GM23338 (cell line): ENCODE results near the gene BRICD5. TPM values are rescaled to one million over a fixed set of nuclear protein-coding genes. Genes with fewer than 3 reads are reported as not detected.

Experiments
- ATAC-seq: fragments of 200-7000 bp; cut with Tn5 transposase; 3 replicates; pipeline ENCODE4 v1.9.1; 2020
- DNase-seq: peaks from one replicate; pipeline ENCODE4 v3.0.0-alpha.2; 2015; ENCODE audit warnings: low spot score
- H2AFZ ChIP-seq: fragments of 200-600 bp; sonication (generic); 2 replicates; pipeline ENCODE4 v1.8.0; 2016; ENCODE audit warnings: antibody characterized with exemption, mild to moderate bottlenecking, moderate library complexity
- H3F3A ChIP-seq: fragments of 200-600 bp; sonication (generic); replicated peaks from 2 replicates; pipeline ENCODE4 v1.8.0; 2017; ENCODE audit warnings: antibody characterized with exemption, mixed run types, low read depth
- H3K27ac ChIP-seq: fragments of 200-600 bp; sonication (generic); 2 replicates; pipeline ENCODE4 v1.6.1; 2016; ENCODE audit warnings: low read depth
- H3K27me3 ChIP-seq: fragments of 200-600 bp; sonication (generic); 2 replicates; pipeline ENCODE4 v1.8.0; 2016; ENCODE audit warnings: mild to moderate bottlenecking, mixed run types, moderate library complexity; ENCODE audit not compliant: insufficient read depth
- H3K36me3 ChIP-seq: fragments of 200-600 bp; sonication (generic); 2 replicates; pipeline ENCODE4 v1.8.0; 2016; ENCODE audit warnings: mild to moderate bottlenecking; ENCODE audit not compliant: insufficient read depth
- H3K4me1 ChIP-seq: fragments of 200-600 bp; sonication (generic); 2 replicates; pipeline ENCODE4 v1.8.0; 2016; ENCODE audit warnings: mild to moderate bottlenecking, moderate library complexity; ENCODE audit not compliant: insufficient read depth
- H3K4me2 ChIP-seq: fragments of 200-600 bp; sonication (generic); 2 replicates; pipeline ENCODE4 v1.7.1; 2017; ENCODE audit warnings: mixed run types
- H3K4me3 ChIP-seq: fragments of 200-600 bp; sonication (generic); 2 replicates; pipeline ENCODE4 v1.6.1; 2016; ENCODE audit warnings: mixed run types
- H3K79me2 ChIP-seq: fragments of 200-600 bp; sonication (generic); replicated peaks from 2 replicates; pipeline ENCODE4 v1.8.0; 2017; ENCODE audit warnings: mild to moderate bottlenecking; ENCODE audit not compliant: insufficient read depth
- H3K9me2 ChIP-seq: fragments of 200-600 bp; sonication (generic); 2 replicates; pipeline ENCODE4 v1.8.0; 2017; ENCODE audit not compliant: insufficient read depth
- H4K20me1 ChIP-seq: fragments of 200-600 bp; sonication (generic); replicated peaks from 2 replicates; pipeline ENCODE4 v1.8.0; 2017; ENCODE audit warnings: mild to moderate bottlenecking; ENCODE audit not compliant: insufficient read depth
- H3K27ac Mint-ChIP-seq: 2 replicates; pipeline ENCODE4 v1.8.0; 2020; ENCODE audit warnings: inconsistent platforms, mild to moderate bottlenecking, moderate library complexity, mixed read lengths
- H3K27me3 Mint-ChIP-seq: 3 replicates; pipeline ENCODE4 v1.8.0; 2022; ENCODE audit warnings: low read depth, mild to moderate bottlenecking, moderate library complexity, mixed read lengths, inconsistent platforms; ENCODE audit not compliant: insufficient read depth, poor library complexity
- H3K36me3 Mint-ChIP-seq: 3 replicates; pipeline ENCODE4 v1.8.0; 2021; ENCODE audit warnings: low read depth, mild to moderate bottlenecking, inconsistent platforms, moderate library complexity, mixed read lengths
- H3K4me1 Mint-ChIP-seq: 3 replicates; pipeline ENCODE4 v1.8.0; 2020; ENCODE audit warnings: mild to moderate bottlenecking, inconsistent platforms, mixed read lengths
- H3K4me3 Mint-ChIP-seq: 3 replicates; pipeline ENCODE4 v1.8.0; 2021; ENCODE audit warnings: moderate library complexity, mild to moderate bottlenecking, inconsistent platforms, mixed read lengths
- H3K9me3 Mint-ChIP-seq: 3 replicates; pipeline ENCODE4 v1.8.0; 2020; ENCODE audit warnings: moderate library complexity, mild to moderate bottlenecking, inconsistent platforms, mixed read lengths
- CREB1 ChIP-seq: fragments of 250-450 bp; sonication (Bioruptor Pico); IDR thresholded peaks from 2 replicates; pipeline ENCODE4 v1.5.0; 2020; ENCODE audit warnings: low read depth, mild to moderate bottlenecking, moderate library complexity
- EZH2 ChIP-seq: fragments of 200-600 bp; sonication (generic); IDR thresholded peaks from one replicate; pipeline ENCODE4 v1.8.0; 2017; ENCODE audit warnings: antibody characterized with exemption, mild to moderate bottlenecking, low read depth; ENCODE audit not compliant: unreplicated experiment
- EZH2phosphoT487 ChIP-seq: fragments of 200-600 bp; sonication (generic); IDR thresholded peaks from one replicate; pipeline ENCODE4 v1.8.1; 2018; ENCODE audit warnings: antibody characterized with exemption; ENCODE audit not compliant: unreplicated experiment
- JUNB ChIP-seq: IDR thresholded peaks from one replicate; pipeline ENCODE4 v1.6.1; 2016; ENCODE audit warnings: antibody characterized with exemption; ENCODE audit not compliant: unreplicated experiment
- NANOG ChIP-seq: IDR thresholded peaks from 2 replicates; pipeline ENCODE4 v1.6.1; 2016; ENCODE audit warnings: antibody characterized with exemption, borderline replicate concordance
- POLR2AphosphoS5 ChIP-seq: IDR thresholded peaks from 2 replicates; pipeline ENCODE4 v1.6.1; 2016; ENCODE audit warnings: antibody characterized with exemption, low read depth
- REST ChIP-seq: IDR thresholded peaks from one replicate; pipeline ENCODE4 v1.6.1; 2018; ENCODE audit warnings: antibody characterized with exemption; ENCODE audit not compliant: unreplicated experiment
- STAT1 ChIP-seq: IDR thresholded peaks from one replicate; pipeline ENCODE4 v1.6.1; 2016; ENCODE audit warnings: antibody characterized with exemption; ENCODE audit not compliant: unreplicated experiment
- ZNF114 ChIP-seq: fragments of 250-450 bp; sonication (Bioruptor Pico); IDR thresholded peaks from 2 replicates; pipeline ENCODE4 v1.5.0; 2020; ENCODE audit warnings: mild to moderate bottlenecking, moderate library complexity
- ZNF331 ChIP-seq: fragments of 250-450 bp; sonication (Bioruptor Pico); IDR thresholded peaks from 2 replicates; pipeline ENCODE4 v1.5.0; 2020; ENCODE audit warnings: low read depth, mild to moderate bottlenecking, moderate library complexity
- ZNF462 ChIP-seq: fragments of 250-450 bp; sonication (Bioruptor Pico); IDR thresholded peaks from 2 replicates; pipeline ENCODE4 v1.5.0; 2020; ENCODE audit warnings: mild to moderate bottlenecking, moderate library complexity
- polyA plus RNA-seq: library from polyadenylated mRNA; unstranded; fragments of >200 nt; fragmentation: Nextera tagmentation; extraction: Ambion mirVana; gene quantifications from 2 replicates; pipeline ENCODE4 v1.2.1, GENCODE V29; 2016
- total RNA-seq: library from RNA; depleted of rRNA; stranded (reverse); fragments of >200 nt; shearing (Covaris generic); gene quantifications from 2 replicates; pipeline ENCODE4 v1.2.3, GENCODE V29; 2014
- TF ChIP-seq, protein P1 (sequence below): IDR thresholded peaks from 2 replicates; pipeline ENCODE4 v1.6.1; 2016; ENCODE audit warnings: antibody characterized with exemption
- TF ChIP-seq, protein P2 (sequence below), 2 experiments: fragments of 200-600 bp in 1 of 2; sonication (generic) in 1 of 2; conservative IDR thresholded peaks; 2 replicates each; pipeline versions ENCODE4 v1.5.1 to v1.6.1; 2016 to 2017; ENCODE audit warnings: antibody characterized with exemption in 2 of 2, low read depth in 2 of 2, mild to moderate bottlenecking in 2 of 2, moderate library complexity in 1 of 2

Gene BRICD5
- total and polyA plus RNA-seq, 2 experiments from 2014 or later: 5.3 to 6.3 TPM

DNA sequence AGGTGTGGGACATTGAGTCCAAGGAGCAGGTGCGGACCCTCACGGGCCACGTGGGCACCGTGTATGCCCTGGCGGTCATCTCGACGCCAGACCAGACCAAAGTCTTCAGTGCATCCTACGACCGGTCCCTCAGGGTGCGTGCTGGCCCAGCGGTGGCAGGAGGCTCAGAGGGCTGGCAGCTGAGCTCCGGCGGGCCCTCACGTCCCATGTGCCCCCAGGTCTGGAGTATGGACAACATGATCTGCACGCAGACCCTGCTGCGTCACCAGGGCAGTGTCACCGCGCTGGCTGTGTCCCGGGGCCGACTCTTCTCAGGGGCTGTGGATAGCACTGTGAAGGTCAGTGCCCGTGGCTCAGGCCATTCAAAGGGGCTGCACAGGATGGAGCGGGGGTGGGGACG is 34.6 kb downstream of the BRICD5 start (continued):
- TF ChIP-seq EZH2phosphoT487 (no peak), STAT1 (no peak), EZH2 (no peak)

DNA sequence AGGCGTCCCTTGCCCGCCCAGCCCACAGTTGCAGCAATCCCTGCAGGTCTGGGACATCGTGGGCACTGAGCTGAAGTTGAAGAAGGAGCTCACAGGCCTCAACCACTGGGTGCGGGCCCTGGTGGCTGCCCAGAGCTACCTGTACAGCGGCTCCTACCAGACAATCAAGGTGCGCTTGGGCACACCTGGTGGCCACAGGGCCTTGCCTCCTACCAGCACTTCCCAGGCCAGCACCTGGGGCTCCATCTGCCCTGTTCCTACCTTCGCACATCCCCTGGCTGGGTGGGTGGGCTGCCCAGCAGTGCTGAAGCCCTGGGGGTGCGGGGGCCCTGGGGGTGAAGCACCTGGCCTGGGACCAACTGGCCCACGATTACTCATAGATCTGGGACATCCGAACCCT is 35.2 kb downstream of the BRICD5 start:
- H2AFZ ChIP-seq: no peak overlapping the region
- H3K4me3 Mint-ChIP-seq: no peak overlapping the region
- no peaks in the 10 kb centered on the region for H3K9me3 Mint-ChIP-seq
- H3F3A ChIP-seq: 0 out of 2 replicates have a peak, but pooled peaks cover 19% of the 10 kb centered on the region
- ATAC-seq (no peak), DNase-seq (no peak)
- H3K36me3 Mint-ChIP-seq: peaks cover 30% of the 10 kb centered on the region
- no peaks in the 10 kb centered on the region for H3K9me2 ChIP-seq
- no peak overlapping the region for H3K4me3 ChIP-seq
- no peaks in the 10 kb centered on the region for H3K4me1 ChIP-seq
- no peaks in the 10 kb centered on the region; the same call in 1 of the 2 replicates for H4K20me1 ChIP-seq
- no peaks in the 10 kb centered on the region for H3K27me3 ChIP-seq
- H3K79me2 ChIP-seq: no peaks in the 10 kb centered on the region
- no peaks in the 10 kb centered on the region for H3K4me1 Mint-ChIP-seq
- TF ChIP-seq REST (no peak), EZH2phosphoT487 (no peak), ZNF114 (no peak), ZNF331 (CRISPR knock-in tag) (no peak), CREB1 (CRISPR knock-in tag) (no peak), EZH2 (no peak), POLR2AphosphoS5 (no peak), JUNB (no peak), NANOG (no peak), STAT1 (no peak), ZNF462 (CRISPR knock-in tag) (no peak)
- TF ChIP-seq, protein P1, sequence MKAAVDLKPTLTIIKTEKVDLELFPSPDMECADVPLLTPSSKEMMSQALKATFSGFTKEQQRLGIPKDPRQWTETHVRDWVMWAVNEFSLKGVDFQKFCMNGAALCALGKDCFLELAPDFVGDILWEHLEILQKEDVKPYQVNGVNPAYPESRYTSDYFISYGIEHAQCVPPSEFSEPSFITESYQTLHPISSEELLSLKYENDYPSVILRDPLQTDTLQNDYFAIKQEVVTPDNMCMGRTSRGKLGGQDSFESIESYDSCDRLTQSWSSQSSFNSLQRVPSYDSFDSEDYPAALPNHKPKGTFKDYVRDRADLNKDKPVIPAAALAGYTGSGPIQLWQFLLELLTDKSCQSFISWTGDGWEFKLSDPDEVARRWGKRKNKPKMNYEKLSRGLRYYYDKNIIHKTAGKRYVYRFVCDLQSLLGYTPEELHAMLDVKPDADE: no peak
- TF ChIP-seq, protein P2, sequence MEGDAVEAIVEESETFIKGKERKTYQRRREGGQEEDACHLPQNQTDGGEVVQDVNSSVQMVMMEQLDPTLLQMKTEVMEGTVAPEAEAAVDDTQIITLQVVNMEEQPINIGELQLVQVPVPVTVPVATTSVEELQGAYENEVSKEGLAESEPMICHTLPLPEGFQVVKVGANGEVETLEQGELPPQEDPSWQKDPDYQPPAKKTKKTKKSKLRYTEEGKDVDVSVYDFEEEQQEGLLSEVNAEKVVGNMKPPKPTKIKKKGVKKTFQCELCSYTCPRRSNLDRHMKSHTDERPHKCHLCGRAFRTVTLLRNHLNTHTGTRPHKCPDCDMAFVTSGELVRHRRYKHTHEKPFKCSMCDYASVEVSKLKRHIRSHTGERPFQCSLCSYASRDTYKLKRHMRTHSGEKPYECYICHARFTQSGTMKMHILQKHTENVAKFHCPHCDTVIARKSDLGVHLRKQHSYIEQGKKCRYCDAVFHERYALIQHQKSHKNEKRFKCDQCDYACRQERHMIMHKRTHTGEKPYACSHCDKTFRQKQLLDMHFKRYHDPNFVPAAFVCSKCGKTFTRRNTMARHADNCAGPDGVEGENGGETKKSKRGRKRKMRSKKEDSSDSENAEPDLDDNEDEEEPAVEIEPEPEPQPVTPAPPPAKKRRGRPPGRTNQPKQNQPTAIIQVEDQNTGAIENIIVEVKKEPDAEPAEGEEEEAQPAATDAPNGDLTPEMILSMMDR (conservative IDR thresholded peaks at IDR 0.05; ENCODE audit: low read depth in 2 of 2): no peak
- H3K4me2 ChIP-seq: no peak overlapping the region
- no peak overlapping the region for H3K27ac Mint-ChIP-seq
- peaks cover 11% of the 10 kb centered on the region for H3K27me3 Mint-ChIP-seq
- H3K27ac ChIP-seq: no peak overlapping the region
- H3K36me3 ChIP-seq: no peaks in the 10 kb centered on the region; the same call in 1 of the 2 replicates
